NAMALWA (cell line): ENCODE results near the gene DIAPH2.
"Not testable (repeated sequence)": the region's sequence is repeated elsewhere in the genome, so short reads cannot be mapped to it uniquely, and the experiment has no call there.

Experiments used
- DNase-seq: peaks from one replicate; pipeline ENCODE4 v3.0.0-alpha.2; 2015; ENCODE audit warnings: low spot score

DIAPH2 gene

DNA sequence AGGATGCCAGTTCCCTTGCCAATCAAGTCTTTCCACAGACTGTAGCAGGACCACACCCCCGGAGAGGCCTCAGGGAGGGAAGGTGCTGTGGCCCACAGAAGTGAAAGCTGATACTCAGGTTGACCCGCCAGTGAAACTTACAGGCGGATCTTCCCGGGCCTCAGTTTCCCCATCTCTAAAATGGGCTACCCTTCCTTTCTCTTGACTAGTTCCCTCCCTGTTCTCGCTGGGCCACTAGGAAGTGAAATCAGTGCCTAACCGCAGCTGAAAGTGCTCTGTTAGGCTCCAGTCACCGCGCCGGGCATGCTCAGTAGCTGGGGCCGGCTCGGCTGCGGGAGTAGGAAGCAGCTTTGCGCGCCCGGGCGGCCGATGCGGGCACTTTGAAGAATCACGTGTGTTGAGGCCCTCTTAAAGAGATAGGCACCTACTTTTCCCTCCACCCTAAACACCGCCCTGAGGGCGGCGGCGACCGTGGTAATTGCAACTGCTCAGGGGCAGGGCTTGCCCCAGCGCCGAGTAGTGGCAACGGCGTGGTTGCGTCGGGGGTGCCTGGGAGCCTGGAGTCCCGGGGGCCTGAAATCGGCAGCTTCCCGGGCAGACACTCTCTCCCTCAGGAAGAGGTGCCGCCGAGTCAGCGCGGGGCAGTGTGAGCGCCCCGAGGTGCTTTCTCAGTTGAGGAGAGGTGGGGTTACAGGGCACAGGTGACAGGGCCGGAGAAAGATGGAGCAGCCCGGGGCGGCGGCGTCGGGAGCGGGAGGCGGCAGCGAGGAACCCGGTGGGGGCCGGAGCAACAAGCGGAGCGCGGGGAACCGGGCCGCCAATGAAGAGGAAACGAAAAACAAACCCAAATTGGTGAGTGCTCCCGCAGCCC is at the start of gene DIAPH2:
TSS of gene DIAPH2 (plus strand) at position 504 of the 871 bp plus-strand sequence.
- DNase-seq: peak; percentile 91

GRCh38 chrX:96650023-96650422 is 34.6 kb upstream of the DIAPH2 start:
- no peak for DNase-seq

- no peak for DNase-seq
Measured at GRCh38 chrX:96655947-96656623, 28.6 kb upstream of the DIAPH2 start.

- DNase-seq: no peak
Measured at GRCh38 chrX:96682516-96682915, 2.1 kb upstream of the DIAPH2 start.

GRCh38 chrX:96683997-96684338 is 674 bp upstream of the DIAPH2 start:
- DNase-seq: peak; percentile 52

- DNase-seq: peak; percentile 60
Measured at GRCh38 chrX:96685210-96686099, 813 bp downstream of the DIAPH2 start.

DNA sequence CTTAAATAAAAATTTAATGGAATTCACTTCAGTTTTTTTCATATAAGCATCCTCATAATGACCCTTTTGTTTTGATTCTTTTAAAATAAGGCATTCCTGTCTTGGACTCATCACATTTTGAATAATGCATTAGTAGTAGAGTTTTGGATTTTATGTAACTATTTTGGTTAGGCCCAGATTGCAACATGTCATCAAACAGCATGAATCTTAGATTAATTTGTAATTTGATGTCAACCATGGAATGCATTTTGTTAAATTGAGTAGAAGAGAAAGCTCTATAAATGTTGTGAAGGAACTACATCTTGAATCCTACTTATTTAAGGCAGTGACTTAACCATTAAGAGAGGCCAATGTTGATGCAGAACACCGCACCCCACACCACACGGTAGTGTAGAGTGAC is 3.1 kb downstream of the DIAPH2 start:
- no peak for DNase-seq

GRCh38 chrX:96688789-96689188 is 4.1 kb downstream of the DIAPH2 start:
- DNase-seq: no peak

GRCh38 chrX:96689991-96690390 is 5.3 kb downstream of the DIAPH2 start:
- DNase-seq: no peak

DNA sequence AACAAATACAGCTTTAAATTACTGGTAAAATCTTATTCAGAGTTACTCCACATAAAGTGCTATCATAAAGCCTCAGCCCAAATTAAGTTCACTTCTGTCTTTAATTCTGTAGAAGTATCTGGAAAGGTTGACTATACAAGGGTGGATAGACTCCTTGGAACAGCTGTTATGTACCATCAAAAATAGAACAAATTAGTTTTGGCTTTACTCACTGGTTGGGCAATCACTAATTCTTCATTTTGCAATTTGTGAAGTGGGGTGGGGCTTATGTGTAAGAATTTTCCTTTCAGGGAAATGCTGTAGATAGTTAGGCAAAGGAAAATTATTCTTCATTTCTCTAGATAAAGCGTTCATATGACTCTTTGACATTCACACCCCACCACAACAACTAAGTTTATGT is 7.8 kb downstream of the DIAPH2 start:
- no peak for DNase-seq

DNA sequence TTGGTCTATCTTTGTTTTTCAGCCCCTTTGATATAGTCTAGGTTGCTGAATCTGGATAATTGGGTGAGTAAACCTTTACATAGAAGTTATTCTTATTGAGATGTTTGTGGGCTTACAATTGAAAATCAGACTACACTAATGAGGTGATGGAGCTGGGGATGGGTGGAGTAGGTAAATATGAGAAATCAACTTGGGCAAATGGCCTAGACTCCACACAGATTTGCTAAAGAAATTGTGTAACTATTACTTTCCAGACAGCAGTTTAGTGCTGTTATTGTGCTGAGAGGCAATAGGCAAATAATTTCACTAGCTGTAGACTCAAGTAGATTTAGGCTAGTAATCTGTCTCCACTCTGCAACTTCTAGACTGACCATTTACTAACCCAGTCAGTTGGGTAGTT is 8.2 kb downstream of the DIAPH2 start:
- no peak for DNase-seq

- no peak for DNase-seq
Measured at GRCh38 chrX:96693407-96693806, 8.8 kb downstream of the DIAPH2 start.

DNA sequence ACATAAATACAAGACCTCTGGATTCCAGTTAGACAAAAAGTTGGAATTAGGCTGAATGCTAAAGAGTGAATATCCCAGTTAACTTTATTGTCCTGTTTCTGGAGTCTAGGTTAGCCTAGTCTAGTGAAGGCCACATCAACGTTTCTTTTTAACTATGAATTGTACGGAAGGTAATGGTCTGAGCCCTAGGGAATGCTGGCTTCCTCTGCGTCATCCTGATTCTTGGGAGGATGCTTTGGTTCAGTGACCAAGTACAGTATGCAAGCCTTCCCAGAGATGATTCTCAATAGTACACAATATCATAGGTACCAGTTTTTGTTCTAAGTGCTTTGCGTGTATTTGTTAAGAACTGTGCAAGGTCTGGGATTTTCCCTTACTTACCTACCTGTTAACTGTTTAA is 11.8 kb downstream of the DIAPH2 start:
- DNase-seq: no peak

GRCh38 chrX:96700625-96701024 is 16.0 kb downstream of the DIAPH2 start:
- DNase-seq: no peak

GRCh38 chrX:96703379-96703778 is 18.7 kb downstream of the DIAPH2 start:
- DNase-seq: no peak

- no peak for DNase-seq
Measured at GRCh38 chrX:96703816-96704215, 19.2 kb downstream of the DIAPH2 start.

- no peak for DNase-seq
Measured at GRCh38 chrX:96704629-96705028, 20.0 kb downstream of the DIAPH2 start.

- DNase-seq: no peak
Measured at GRCh38 chrX:96705905-96706304, 21.3 kb downstream of the DIAPH2 start.

DNA sequence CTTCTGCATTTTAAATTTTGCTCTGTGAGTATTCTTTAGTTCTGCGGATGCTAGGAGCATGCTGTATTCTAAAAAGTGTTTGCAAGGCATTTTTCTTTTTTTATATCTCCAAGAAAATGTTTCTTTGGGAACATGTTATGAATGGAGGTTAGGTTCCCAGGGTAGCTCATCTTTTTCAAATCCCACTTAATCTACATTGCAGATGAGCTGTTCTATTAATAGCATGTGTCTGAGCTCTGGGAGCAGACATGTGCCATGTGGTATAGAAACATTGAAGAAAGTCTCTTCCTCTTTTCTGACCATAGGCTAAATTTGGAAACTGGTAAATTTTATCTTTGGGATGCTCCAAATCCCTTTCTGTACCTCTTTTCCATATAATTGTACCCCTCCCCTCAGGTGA is 23.2 kb downstream of the DIAPH2 start:
- no peak for DNase-seq

- no peak for DNase-seq
Measured at GRCh38 chrX:96710031-96710430, 25.4 kb downstream of the DIAPH2 start.

DNA sequence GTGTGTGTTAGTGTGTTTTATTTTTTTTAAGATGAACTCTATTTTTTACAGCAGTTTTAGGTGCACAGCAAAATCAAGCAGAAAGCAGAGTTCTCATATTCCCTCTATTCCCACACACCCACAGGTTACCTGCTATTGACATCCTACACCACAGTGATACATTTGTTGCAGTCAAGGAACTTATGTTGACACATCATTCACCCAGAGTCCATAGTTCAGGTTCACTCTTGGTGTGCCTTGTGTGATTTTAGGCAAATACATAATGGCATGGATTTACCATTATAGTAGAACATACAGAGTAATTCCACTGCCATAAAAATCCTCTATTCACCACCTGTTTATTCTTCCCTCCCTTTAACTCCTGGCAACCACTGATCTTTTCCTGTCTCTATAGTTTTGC is 28.7 kb downstream of the DIAPH2 start:
- no peak for DNase-seq

GRCh38 chrX:96714393-96714792 is 29.8 kb downstream of the DIAPH2 start:
- not testable (repeated sequence) for DNase-seq

- peak; percentile 1 for DNase-seq
Measured at GRCh38 chrX:96715481-96715880, 30.8 kb downstream of the DIAPH2 start.
